NCI-H446 (cell line): ENCODE results near the gene NCF2.
A peak's percentile ranks its signal among the peaks of the same experiment; 100 is the strongest.

ENCODE experiments used
- DNase-seq, 2 experiments: peaks; one replicate each; lab custom pipeline; 2025; lab: John Stamatoyannopoulos, UW

The NCF2 gene

GRCh38 chr1:183612407-183612806 lies 22.1 kb upstream of the NCF2 start:
- DNase-seq: no peak

- DNase-seq: no peak
These were observed 20.8 kb upstream of the NCF2 start for GRCh38 chr1:183611021-183611420.

GRCh38 chr1:183609759-183610452 lies 19.6 kb upstream of the NCF2 start:
- DNase-seq: peak in 1 of 2 experiments; percentile 48

- peak; percentile 40 to 76 for DNase-seq
These were observed 19.1 kb upstream of the NCF2 start for GRCh38 chr1:183609313-183609712.

- no peak for DNase-seq
These were observed 17.2 kb upstream of the NCF2 start for GRCh38 chr1:183607322-183607980.

GRCh38 chr1:183605904-183606303 lies 15.6 kb upstream of the NCF2 start:
- DNase-seq: no peak

GRCh38 chr1:183604815-183605214 lies 14.6 kb upstream of the NCF2 start:
- DNase-seq: no peak

GRCh38 chr1:183604038-183604808 lies 14.0 kb upstream of the NCF2 start:
- no peak for DNase-seq

- DNase-seq: no peak
These were observed 12.3 kb upstream of the NCF2 start for GRCh38 chr1:183602510-183602909.

GRCh38 chr1:183600634-183601033 lies 10.4 kb upstream of the NCF2 start:
- no peak for DNase-seq

GRCh38 chr1:183600136-183600535 lies 9.9 kb upstream of the NCF2 start:
- peak; percentile 63 to 94 for DNase-seq

GRCh38 chr1:183598386-183598785 lies 8.1 kb upstream of the NCF2 start:
- peak; percentile 73 to 88 for DNase-seq

- peak; percentile 73 to 84 for DNase-seq
These were observed 7.5 kb upstream of the NCF2 start for GRCh38 chr1:183597656-183598347.

GRCh38 chr1:183596500-183596899 lies 6.2 kb upstream of the NCF2 start:
- no peak for DNase-seq

GRCh38 chr1:183595537-183595936 lies 5.3 kb upstream of the NCF2 start:
- no peak for DNase-seq

GRCh38 chr1:183593356-183593755 lies 3.1 kb upstream of the NCF2 start:
- no peak for DNase-seq

- no peak for DNase-seq
These were observed 2.5 kb upstream of the NCF2 start for GRCh38 chr1:183592733-183593132.

- DNase-seq: no peak
These were observed 400 bp downstream of the NCF2 start for GRCh38 chr1:183589874-183590243.

GRCh38 chr1:183589384-183589783 lies 875 bp downstream of the NCF2 start:
- DNase-seq: no peak

GRCh38 chr1:183588827-183589226 lies 1.4 kb downstream of the NCF2 start:
- DNase-seq: peak in 1 of 2 experiments; percentile 24

GRCh38 chr1:183586926-183587325 lies 3.3 kb downstream of the NCF2 start:
- no peak for DNase-seq

GRCh38 chr1:183586455-183586854 lies 3.8 kb downstream of the NCF2 start:
- DNase-seq: no peak
